Urothelium cell line (cell line): ENCODE measurements around the gene PPP1R10.
A peak's percentile ranks its signal among the peaks of the same experiment; 100 is the strongest.
"Not testable (repeated sequence)": the region's sequence is repeated elsewhere in the genome, so short reads cannot be mapped to it uniquely, and the experiment has no call there.

Source experiments
- DNase-seq: peaks from one replicate; pipeline ENCODE4 v3.0.0; 2011; ENCODE audit warnings: low spot score, mixed read lengths
- FAIRE-seq: peaks from 2 replicates; lab custom pipeline; 2011; peaks lifted over from hg19 to GRCh38; lab: Jason Lieb, UNC

The PPP1R10 gene

DNA sequence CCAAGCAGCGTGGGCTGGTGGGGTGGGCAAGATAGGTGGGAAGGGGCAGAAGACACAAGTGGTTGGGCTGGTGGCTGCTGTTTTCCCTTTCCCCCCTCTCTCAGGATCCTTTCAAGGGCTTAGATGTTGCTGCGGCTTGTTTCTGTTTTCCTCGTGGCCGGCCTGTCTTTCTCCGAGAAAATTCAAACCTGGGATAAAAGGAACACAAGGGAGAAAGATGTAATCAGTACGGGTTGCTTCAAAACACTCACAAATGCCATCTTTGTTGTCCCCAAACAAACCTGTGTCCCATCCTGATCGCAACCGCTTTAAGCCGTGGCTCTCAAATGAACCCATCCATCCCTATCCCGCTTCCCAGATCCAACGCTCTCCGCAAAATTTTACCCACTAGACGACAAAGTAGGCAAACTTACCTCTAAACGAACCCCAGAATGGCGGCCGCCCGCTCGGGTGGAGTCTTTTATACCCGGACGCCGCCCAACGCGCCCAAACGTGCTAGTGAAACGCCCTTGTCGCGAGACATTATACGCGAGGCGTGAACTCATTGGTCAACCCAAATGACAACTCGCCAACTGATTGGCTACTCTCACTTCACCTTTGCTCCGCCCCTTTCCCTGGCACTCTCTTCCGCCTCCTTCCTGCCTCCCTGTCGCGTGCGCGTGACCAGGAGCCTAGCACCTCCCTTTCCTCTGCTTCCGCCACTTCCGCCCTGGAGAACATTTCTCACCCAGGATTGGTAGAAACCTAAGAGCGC lies at the start of gene PPP1R10:
Gene PPP1R10 (minus strand): TSS at position 433 of the 754 bp plus-strand sequence. CDS start 7,299 bp downstream, outside the sequence.
- peak; percentile 20 for FAIRE-seq

DNA sequence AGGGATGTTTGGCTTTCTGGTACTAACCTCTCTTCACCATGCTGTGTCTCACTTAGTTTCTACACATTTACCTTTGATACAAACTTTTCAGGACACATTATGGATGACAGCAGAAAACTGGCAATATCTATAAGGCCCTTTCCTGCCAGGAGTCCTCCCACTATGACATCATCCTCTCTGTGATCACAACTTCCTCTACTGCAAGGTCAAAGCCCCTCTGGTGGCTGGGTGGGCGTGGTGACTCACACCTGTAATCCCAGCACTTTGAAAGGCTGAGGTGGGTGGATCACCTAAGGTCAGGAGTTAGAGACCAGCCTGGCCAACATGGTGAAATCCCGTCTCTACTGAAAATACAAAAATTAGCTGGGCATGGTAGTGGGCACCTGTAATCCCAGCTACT lies 49.3 kb upstream of the PPP1R10 start:
- not testable (repeated sequence) for DNase-seq, FAIRE-seq

More for the DNA sequence above, at the start of gene PPP1R10:
- DNase-seq, result peak; percentile 97

DNA sequence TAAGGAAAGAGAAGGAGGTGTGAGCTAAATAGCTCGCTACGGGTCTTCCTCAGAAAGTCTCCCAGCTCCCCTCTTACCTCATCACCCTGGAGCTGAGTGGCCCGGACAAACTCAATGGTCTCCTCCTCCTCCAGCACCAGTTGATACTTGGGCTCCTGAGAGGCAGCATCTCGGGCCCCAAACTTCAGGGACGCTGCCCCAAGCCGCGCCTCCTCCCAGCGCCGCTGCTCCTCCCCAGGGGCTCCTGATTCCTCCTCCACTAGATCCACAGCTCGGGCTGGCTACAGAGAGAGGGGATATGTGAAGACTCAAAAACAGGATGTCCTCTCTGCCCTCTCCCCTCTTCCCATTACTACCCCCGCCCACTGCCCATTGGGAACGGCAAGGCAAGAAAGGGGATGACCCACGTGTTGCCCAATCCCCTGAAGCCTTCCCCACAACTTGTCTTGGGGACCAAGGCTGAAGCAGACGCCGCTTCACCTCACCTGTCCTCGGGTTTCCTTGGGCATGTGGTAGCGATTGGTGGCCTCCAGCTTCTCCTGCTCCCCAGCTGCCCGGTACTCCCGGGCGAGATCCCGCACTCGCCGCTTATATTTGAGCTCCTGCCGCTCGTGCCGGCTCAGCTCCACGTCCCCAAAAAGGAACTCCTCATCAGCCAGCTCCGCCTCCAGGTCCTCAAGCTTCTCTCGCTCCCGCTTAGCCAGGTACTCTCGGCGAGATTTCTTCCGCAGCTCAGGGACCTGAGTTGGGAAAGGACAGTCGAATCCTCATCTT lies 48.1 kb upstream of the PPP1R10 start:
- FAIRE-seq (no peak), DNase-seq (no peak)

- DNase-seq, FAIRE-seq: not testable (repeated sequence)
Observed at GRCh38 chr6:30657922-30658321, 40.9 kb upstream of the PPP1R10 start.

GRCh38 chr6:30657454-30657853 lies 40.4 kb upstream of the PPP1R10 start:
- FAIRE-seq (no peak), DNase-seq (no peak)

- FAIRE-seq, result no peak
- DNase-seq, result no peak
Observed at GRCh38 chr6:30656513-30656912, 39.5 kb upstream of the PPP1R10 start.

DNA sequence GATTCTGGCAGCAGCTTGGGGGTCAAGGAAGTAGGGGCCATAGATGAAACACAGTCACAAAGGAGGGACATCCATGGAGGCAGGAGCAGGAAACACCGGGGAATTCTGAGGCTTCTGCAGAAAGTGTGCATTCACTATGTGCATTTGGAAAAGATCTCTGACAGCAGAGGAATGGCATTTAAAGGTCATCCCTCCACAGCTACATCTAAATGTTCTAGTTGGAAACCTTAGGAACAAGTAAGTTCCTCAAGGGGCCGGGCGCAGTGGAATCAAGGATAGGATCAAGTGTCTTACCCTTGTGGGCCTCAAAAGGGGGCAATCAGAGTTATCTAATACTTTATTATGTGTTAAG lies 38.7 kb upstream of the PPP1R10 start:
- no peak for FAIRE-seq
- DNase-seq, result no peak

DNA sequence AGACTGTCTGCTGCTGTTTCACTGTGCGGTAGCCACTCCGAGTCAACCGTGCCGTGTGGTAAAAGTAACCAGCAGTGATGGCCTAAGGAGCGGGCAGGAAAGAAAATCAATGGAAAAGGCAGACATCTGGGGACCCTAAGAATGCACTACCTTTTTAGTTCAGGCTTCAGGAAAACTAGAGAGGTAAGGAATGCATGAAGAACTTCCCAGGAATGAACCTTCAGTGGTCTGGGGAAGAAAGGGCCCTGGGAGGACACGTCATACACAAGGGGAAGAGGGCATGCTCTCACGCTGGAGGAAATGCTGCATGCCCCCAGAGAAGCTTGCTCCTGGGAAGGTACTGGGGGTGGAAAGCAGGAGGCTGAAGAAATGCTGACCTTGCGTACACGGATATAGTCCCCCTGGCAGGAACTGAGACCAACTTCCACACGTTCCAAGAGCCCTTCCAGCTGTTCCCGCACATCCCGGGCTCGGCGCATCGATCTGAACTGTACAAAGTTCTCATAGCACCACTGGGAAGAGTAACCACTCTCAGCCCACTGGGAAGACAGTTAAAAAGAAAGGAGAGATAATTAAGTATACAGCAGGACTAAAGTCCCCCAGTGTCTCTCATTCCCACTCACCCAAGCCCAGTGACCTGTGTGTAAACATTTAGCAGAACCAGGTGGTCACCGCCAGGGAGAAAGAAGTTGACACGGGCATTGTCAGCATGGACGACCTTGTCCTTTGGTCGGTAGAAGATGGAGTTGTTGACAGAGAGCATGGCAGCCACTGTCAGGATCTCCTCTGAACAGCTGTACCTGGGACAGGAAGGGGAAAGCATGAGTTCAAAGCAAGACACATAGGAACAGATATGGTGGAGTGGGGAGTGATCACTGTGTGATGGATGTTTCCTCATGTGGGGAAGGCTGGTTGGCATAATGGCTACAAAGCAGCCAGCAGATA lies 38.0 kb upstream of the PPP1R10 start:
- DNase-seq (no peak), FAIRE-seq (no peak)

DNA sequence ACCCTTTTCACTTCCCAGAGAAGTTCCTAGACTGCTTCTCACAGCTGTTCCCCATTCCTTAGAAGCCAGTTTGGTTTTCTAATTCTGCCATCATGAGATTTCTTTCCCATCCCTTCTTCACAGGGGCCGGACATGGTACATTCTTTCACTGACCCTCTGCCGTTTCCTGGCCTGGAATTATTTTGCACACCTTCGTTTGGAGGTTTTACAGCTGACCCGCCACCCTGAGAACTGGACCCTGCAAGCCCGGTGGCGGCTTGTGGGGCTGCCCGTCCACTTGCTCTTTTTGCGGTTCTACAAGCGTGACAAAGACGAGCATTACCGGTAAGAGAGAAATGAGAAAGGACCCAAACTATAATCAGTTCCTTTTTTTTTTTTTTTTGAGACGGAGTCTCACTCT lies 34.1 kb upstream of the PPP1R10 start:
- no peak for FAIRE-seq
- no peak for DNase-seq

DNA sequence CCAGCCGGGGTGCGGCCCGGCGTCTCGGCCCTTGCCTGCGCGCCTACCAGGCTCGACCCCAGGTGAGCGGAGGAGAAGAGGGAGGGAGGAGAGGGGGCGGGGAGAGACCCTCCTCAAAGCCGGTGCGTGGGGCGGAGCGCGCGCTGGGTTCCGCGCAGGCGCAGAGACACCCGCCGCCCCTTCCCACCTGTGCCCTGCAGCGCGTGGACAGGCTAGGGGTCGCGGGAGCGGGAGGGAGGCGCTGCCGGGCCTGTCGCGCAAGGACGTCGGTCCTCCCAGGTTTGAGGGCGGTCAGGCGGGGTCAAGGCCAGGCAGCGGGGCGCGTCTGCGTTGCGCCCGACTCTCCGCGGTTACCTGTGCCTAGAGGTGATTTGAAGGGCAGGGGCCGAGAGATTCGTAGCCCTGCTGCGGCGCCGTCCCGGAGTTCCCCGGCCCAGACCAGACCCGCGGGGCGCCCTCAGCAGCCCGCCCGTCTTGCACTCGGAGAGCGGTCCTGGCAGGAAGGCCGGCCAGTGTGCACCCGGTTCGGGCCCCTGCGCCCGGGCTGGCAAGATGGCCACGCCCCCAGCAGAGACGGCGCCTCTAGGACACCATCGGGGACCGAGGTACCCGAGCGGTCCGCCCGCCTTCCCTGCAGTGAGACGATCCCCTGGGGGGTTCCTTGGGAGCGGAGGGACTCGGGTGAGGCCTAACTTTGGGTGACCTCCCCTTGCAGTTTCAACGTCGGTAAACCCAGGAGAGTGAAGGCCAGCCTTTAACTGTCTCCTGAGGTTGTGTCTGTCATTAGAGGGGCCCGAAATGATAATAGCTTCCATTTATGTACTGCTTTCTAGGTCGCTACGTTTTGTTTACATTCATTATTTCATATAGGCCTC lies 30.4 kb upstream of the PPP1R10 start:
- DNase-seq, result peak; percentile 85

GRCh38 chr6:30646450-30647241 lies 29.6 kb upstream of the PPP1R10 start, which contains the start of gene C6orf136:
Gene C6orf136, plus strand, starts transcription at chr6:30647133. Its CDS starts 99 bp downstream, at chr6:30647232.
- no peak for FAIRE-seq
- DNase-seq, result peak; percentile 98

More for the DNA sequence above, 30.4 kb upstream of the PPP1R10 start:
- FAIRE-seq, result no peak

DNA sequence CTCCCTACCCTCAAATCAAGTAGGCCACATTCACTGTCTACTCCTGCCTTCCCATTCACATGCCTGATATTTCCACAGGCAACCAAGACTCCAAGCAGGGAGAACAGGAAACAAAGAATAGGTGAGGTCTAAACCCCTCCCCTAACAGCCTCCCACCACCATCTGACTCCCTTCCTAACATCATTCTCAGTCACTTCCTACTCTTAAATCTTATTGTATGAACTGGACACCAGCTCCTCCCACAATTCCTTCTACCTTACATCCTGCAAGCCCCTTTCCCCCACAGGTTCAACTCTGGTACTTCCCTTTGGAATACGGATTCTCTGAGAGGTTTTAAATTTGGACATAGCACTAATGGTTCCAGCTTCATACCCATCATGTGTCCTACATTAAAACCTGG lies 28.9 kb upstream of the PPP1R10 start:
- DNase-seq, result no peak
- no peak for FAIRE-seq

GRCh38 chr6:30644769-30645168 lies 27.7 kb upstream of the PPP1R10 start:
- DNase-seq (no peak), FAIRE-seq (no peak)

GRCh38 chr6:30643656-30644055 lies 26.6 kb upstream of the PPP1R10 start:
- DNase-seq, result no peak
- no peak for FAIRE-seq

DNA sequence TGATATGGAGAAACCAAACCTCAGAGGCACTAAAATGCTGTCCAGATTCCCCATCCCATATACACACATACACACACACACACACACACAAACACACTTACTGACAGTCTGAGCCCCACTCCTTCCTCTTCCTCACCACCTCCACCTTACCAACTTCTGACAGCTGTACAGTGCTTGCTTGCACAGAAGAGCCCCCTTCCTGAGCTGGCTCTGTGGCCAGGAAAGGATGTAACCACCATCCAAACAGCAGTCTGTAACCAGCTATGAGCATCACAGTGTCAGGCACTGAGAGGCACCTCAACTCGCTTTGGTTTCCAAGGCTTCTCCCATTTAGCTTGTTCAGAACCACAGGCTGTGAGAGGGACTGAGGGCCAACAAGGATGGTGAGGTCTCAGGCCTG lies 24.0 kb upstream of the PPP1R10 start:
- DNase-seq (no peak), FAIRE-seq (no peak)

DNA sequence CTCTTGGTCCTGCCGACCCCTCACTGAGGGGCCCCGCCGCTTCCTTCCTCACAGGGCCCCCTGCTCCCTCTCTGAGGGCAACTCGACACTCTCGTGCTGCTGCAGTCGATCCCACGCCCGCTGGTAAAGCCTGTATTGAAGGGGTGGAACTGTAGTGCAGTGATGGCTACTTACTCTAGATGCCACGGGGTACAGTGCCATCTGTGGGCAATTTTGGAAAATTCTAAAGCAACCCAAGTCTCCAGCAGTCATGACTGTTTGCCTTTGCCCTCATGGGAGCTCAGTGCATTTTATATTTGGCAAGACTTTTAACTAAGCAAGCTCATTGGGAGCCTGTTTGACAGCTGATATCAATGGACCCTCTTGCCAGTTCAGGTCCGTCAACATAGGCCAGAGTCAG lies 23.4 kb upstream of the PPP1R10 start:
- DNase-seq (no peak), FAIRE-seq (no peak)

DNA sequence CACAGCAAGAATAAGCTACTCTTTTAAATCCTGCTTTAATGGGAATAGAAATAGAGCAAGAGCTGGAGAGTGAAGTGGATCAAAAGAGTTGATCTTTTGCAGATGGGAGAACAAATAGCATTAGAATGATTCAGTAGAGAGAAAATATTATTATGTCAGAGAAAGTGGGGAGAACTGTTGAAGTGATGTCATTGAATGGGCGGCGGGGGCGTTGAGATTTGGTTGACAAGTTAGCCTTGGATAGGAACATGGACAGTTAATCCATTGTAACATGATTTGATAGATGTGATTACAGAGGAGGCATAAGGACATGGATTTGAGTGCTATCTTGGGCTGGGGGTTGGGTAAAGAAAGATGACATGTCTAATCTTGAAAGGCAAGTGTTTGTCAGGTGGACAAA lies 18.8 kb upstream of the PPP1R10 start:
- DNase-seq (no peak), FAIRE-seq (no peak)

- FAIRE-seq (peak; percentile 20), DNase-seq (peak; percentile 89)
Observed at GRCh38 chr6:30626484-30627366, 9.7 kb upstream of the PPP1R10 start, which contains the start of gene ATAT1. Gene ATAT1, plus strand, starts transcription at chr6:30626874.
